ENCODE measurements around the gene SEC11C. TPM values are rescaled to one million over a fixed set of nuclear protein-coding genes. Genes with fewer than 3 reads are reported as not detected.

SEC11C gene
- total and polyA plus RNA-seq, 3 donors from 2014 or later: 27.1 to 64.3 (median 38.3) TPM

DNA sequence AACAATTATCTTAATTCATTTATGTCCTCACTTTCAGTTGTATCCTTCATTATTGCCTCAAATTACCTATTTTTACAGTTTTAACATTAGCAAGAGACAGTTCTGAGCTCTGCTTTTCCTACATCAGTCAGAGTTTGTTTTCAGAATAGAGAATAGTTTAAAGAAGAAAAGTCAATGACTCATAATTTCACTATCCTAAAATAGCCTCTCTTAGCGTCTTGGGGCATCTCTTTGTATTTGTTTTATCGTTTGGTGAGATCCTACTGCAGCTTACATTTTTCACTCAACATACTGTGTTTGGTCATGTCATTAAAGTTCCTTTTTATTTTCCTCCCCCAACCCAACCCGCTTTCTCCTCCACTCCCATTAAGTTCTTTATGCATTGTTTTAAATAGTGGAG lies 3.8 kb downstream of the SEC11C start:
- 57 to 79% methylated on average over 3 of the region's 3 CpGs for WGBS, 2 donors
- Histone ChIP-seq H3K9me3 (no peaks in the 10 kb centered on the region), H3K27me3 (no peaks in the 10 kb centered on the region), H3K4me1 (peaks cover 7% of the 10 kb centered on the region), H3K36me3 (ENCODE audit: low read depth, missing control alignments) (no peaks in the 10 kb centered on the region), H3K27ac (no peak overlapping the region), H3K4me3 (no peak overlapping the region)
- TF ChIP-seq POLR2A (IDR thresholded peaks at IDR 0.05): no peak
- TF ChIP-seq CTCF (IDR thresholded peaks at IDR 0.05): no peak
- DNase-seq: no peak
- intact Hi-C loops (cut with DNase I; ENCODE audit: low total_unique reads): no loop called here

DNA sequence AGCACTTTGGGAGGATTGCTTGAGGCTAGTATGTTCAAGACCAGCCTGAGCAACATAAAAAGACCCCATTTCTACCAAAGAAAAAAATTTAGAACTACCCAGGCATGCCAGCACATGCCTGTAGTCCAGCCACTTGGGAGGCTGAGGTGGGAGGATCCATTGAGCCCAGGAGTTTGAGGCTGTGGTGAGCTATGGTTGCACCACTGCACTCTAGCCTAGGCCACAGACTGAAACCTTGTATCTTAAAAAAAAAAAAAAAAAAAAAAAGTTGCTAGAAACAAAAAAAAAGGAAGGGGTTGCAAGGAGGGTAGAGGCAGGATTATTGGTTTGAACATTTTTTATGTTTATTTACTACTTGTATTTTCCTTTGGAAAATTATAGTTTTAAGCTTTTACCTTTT lies 4.8 kb downstream of the SEC11C start:
- intact Hi-C loops (cut with DNase I; ENCODE audit: low total_unique reads): no loop called here
- no peak overlapping the region for H3K4me3 ChIP-seq
- no peak for TF ChIP-seq POLR2A (IDR thresholded peaks at IDR 0.05)
- no peak for TF ChIP-seq CTCF (IDR thresholded peaks at IDR 0.05)

GRCh38 chr18:59145055-59145454 lies 5.4 kb downstream of the SEC11C start:
- Histone ChIP-seq H3K36me3 (ENCODE audit: low read depth, missing control alignments) (no peaks in the 10 kb centered on the region), H3K27ac (no peak overlapping the region), H3K27me3 (no peaks in the 10 kb centered on the region), H3K9me3 (no peaks in the 10 kb centered on the region), H3K4me3 (no peak overlapping the region), H3K4me1 (peaks cover 6% of the 10 kb centered on the region)
- intact Hi-C loops (cut with DNase I; ENCODE audit: low total_unique reads): no loop called here
- no peak for DNase-seq
- TF ChIP-seq CTCF (IDR thresholded peaks at IDR 0.05): no peak
- TF ChIP-seq POLR2A (IDR thresholded peaks at IDR 0.05): no peak
- WGBS, 2 donors: 75 to 90% methylated on average over 4 of the region's 4 CpGs

More for the DNA sequence above, 4.8 kb downstream of the SEC11C start:
- Histone ChIP-seq H3K27ac (no peak overlapping the region), H3K27me3 (no peaks in the 10 kb centered on the region), H3K4me1 (peaks cover 7% of the 10 kb centered on the region), H3K9me3 (no peaks in the 10 kb centered on the region), H3K36me3 (ENCODE audit: low read depth, missing control alignments) (no peaks in the 10 kb centered on the region)
- no peak for DNase-seq

DNA sequence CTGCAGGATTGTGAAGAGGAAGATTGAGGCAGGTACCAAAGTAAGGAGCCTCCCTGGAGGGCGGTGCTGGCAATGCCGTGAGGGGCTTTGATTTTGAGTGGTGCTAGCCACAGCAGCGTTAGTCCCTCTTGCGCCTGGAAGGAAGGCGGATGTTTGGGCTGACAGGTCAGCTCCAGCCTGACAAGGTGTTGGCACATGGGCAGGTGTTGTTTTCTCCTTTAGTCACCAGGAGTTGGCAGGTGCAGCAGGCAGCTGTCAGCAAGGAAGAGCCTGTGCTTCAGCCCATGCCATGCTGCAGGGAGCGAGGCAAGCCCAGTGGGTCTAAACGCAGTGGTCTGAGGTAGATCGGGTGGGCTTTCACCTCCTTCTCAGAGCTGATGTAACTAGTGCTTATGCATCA lies 8.5 kb downstream of the SEC11C start:
- TF ChIP-seq CTCF (IDR thresholded peaks at IDR 0.05) (no peak), POLR2A (IDR thresholded peaks at IDR 0.05) (no peak)
- Histone ChIP-seq H3K4me3 (no peak overlapping the region), H3K27ac (no peak overlapping the region), H3K27me3 (no peaks in the 10 kb centered on the region), H3K4me1 (no peaks in the 10 kb centered on the region), H3K9me3 (no peaks in the 10 kb centered on the region), H3K36me3 (ENCODE audit: low read depth, missing control alignments) (no peaks in the 10 kb centered on the region)
- DNase-seq: no peak
- intact Hi-C loops (cut with DNase I; ENCODE audit: low total_unique reads): no loop called here
- WGBS, 2 donors: 88 to 100% methylated on average over 5 to 8 of the region's 8 CpGs

- intact Hi-C loops (cut with DNase I; ENCODE audit: low total_unique reads): no loop called here
- WGBS, 2 donors: 85 to 89% methylated on average over 2 of the region's 2 CpGs
- no peak for DNase-seq
- no peaks in the 10 kb centered on the region for H3K9me3 ChIP-seq
- H3K36me3 ChIP-seq (ENCODE audit: low read depth, missing control alignments): no peaks in the 10 kb centered on the region
- H3K27me3 ChIP-seq: no peaks in the 10 kb centered on the region
- H3K27ac ChIP-seq: no peak overlapping the region
- no peak overlapping the region for H3K4me3 ChIP-seq
- H3K4me1 ChIP-seq: no peaks in the 10 kb centered on the region
- no peak for TF ChIP-seq POLR2A (IDR thresholded peaks at IDR 0.05)
These were observed 9.3 kb downstream of the SEC11C start for GRCh38 chr18:59149007-59149406.
